PC-3 (cell line): Measurements from ENCODE around the gene ZCCHC7. TPM values are rescaled to one million over a fixed set of nuclear protein-coding genes. Genes with fewer than 3 reads are reported as not detected.

Source experiments
- ATAC-seq: fragments of 200-7000 bp; cut with Tn5 transposase; 2 replicates; pipeline ENCODE4 v1.9.1; 2020; ENCODE audit warnings: mild to moderate bottlenecking, moderate library complexity
- BruUV-seq: library from RNA; stranded (reverse); fragments of 400-500 nt; replicated peaks from 2 replicates; lab custom pipeline; 2021; lab: Mats Ljungman, UMichigan
- CTCF ChIA-PET: fragments of 300-600 bp; sonication (Branson Sonifier 250); formaldehyde crosslinking; loops from one replicate; lab custom pipeline; 2022; ENCODE audit warnings: antibody characterized with exemption; lab: Charles Lee
- POLR2A ChIA-PET: fragments of 300-600 bp; sonication (Branson Sonifier 250); formaldehyde crosslinking; loops from one replicate; lab custom pipeline; 2022; ENCODE audit warnings: antibody characterized with exemption; ENCODE audit not compliant: unreplicated experiment; lab: Charles Lee
- DNase-seq: peaks from one replicate; pipeline ENCODE4 v3.0.0-alpha.2; 2015
- H2AFZ ChIP-seq: fragments of 300-600 bp; sonication (generic); 2 replicates; pipeline ENCODE4 v1.6.0; 2016; ENCODE audit warnings: antibody characterized with exemption, low read length
- H3F3A ChIP-seq: fragments of 300-600 bp; sonication (generic); one replicate; pipeline ENCODE4 v1.6.0; 2017; ENCODE audit warnings: antibody characterized with exemption, low read length, control low read depth, mild to moderate bottlenecking; ENCODE audit not compliant: unreplicated experiment
- H3K27ac ChIP-seq: fragments of 300-600 bp; sonication (generic); 2 replicates; pipeline ENCODE4 v1.5.1; 2016; ENCODE audit warnings: mild to moderate bottlenecking, low read length
- H3K27me3 ChIP-seq: fragments of 300-600 bp; sonication (generic); 2 replicates; pipeline ENCODE4 v1.6.1; 2016; ENCODE audit warnings: low read length, mixed read lengths
- H3K36me3 ChIP-seq: fragments of 300-600 bp; sonication (generic); 2 replicates; pipeline ENCODE4 v1.6.1; 2016; ENCODE audit warnings: low read depth, mixed run types, low read length, mixed read lengths
- H3K4me1 ChIP-seq: fragments of 300-600 bp; sonication (generic); 2 replicates; pipeline ENCODE4 v1.5.1; 2016; ENCODE audit warnings: low read length; ENCODE audit not compliant: insufficient read depth
- H3K4me2 ChIP-seq: fragments of 300-600 bp; sonication (generic); 2 replicates; pipeline ENCODE4 v1.6.0; 2016; ENCODE audit warnings: low read length
- H3K4me3 ChIP-seq: fragments of 300-600 bp; sonication (generic); 2 replicates; pipeline ENCODE4 v1.5.1; 2016; ENCODE audit warnings: mild to moderate bottlenecking, low read length, mixed read lengths
- H3K79me2 ChIP-seq: fragments of 300-600 bp; sonication (generic); 2 replicates; pipeline ENCODE4 v1.6.1; 2017; ENCODE audit warnings: low read length, mixed read lengths
- H3K9ac ChIP-seq: fragments of 300-600 bp; sonication (generic); 2 replicates; pipeline ENCODE4 v1.6.0; 2016; ENCODE audit warnings: mild to moderate bottlenecking, low read length
- H3K9me2 ChIP-seq: fragments of 300-600 bp; sonication (generic); replicated peaks from 2 replicates; pipeline ENCODE4 v1.6.1; 2016; ENCODE audit warnings: mixed run types, low read length, mixed read lengths
- H3K9me3 ChIP-seq: fragments of 300-600 bp; sonication (generic); 2 replicates; pipeline ENCODE4 v1.6.1; 2016; ENCODE audit warnings: low read length, mixed read lengths
- H4K20me1 ChIP-seq: fragments of 300-600 bp; sonication (generic); 2 replicates; pipeline ENCODE4 v1.6.1; 2016; ENCODE audit warnings: low read length, mixed read lengths
- CTCF ChIP-seq: fragments of 300-600 bp; sonication (generic); conservative IDR thresholded peaks from 2 replicates; pipeline ENCODE4 v1.5.1; 2017; ENCODE audit warnings: antibody characterized with exemption, low read depth, mild to moderate bottlenecking, low read length
- EZH2 ChIP-seq: fragments of 300-600 bp; sonication (generic); IDR thresholded peaks from one replicate; pipeline ENCODE4 v1.6.1; 2017; ENCODE audit warnings: antibody characterized with exemption, mild to moderate bottlenecking, low read length; ENCODE audit not compliant: unreplicated experiment
- EZH2phosphoT487 ChIP-seq: fragments of 300-600 bp; sonication (generic); IDR thresholded peaks from 2 replicates; pipeline ENCODE4 v1.6.1; 2018; ENCODE audit warnings: mild to moderate bottlenecking, antibody characterized with exemption, low read length, borderline replicate concordance
- intact Hi-C: fragments of 100-400 bp; cut with micrococcal nuclease; formaldehyde crosslinking; loops from 2 replicates; pipeline ENCODE4 v1.9.0; 2023
- total RNA-seq: library from RNA; depleted of rRNA; stranded (reverse); fragments of >200 nt; gene quantifications from 2 replicates; pipeline ENCODE4 v1.2.3, GENCODE V29; 2014

Gene ZCCHC7
- total RNA-seq, 1 experiment from 2014 or later = 6.5 TPM

GRCh38 chr9:37149666-37150308 is 29.4 kb downstream of the ZCCHC7 start:
- POLR2A ChIA-PET = no interaction called here
- intact Hi-C loops = no loop called here
- Histone ChIP-seq H3K4me3 (no peak overlapping the region), H3K27ac (no peak overlapping the region), H3K36me3 (no peaks in the 10 kb centered on the region; the same call in 1 of the 2 replicates), H3K4me1 (no peaks in the 10 kb centered on the region), H3K9me2 (no peaks in the 10 kb centered on the region), H3K27me3 (no peaks in the 10 kb centered on the region), H3K9me3 (no peaks in the 10 kb centered on the region), H3K9ac (no peak overlapping the region), H3K4me2 (no peak overlapping the region), H3K79me2 (no peaks in the 10 kb centered on the region), H2AFZ (no peak overlapping the region), H4K20me1 (no peaks in the 10 kb centered on the region), H3F3A (no peaks in the 10 kb centered on the region)
- DNase-seq = no peak
- TF ChIP-seq EZH2 = no peak
- TF ChIP-seq CTCF = no peak
- no peak for TF ChIP-seq EZH2phosphoT487
- no peak for ATAC-seq
- CTCF ChIA-PET = no interaction called here
- BruUV-seq = no TSS peak

- TF ChIP-seq CTCF (no peak), EZH2phosphoT487 (no peak), EZH2 (no peak)
- H3F3A ChIP-seq = no peaks in the 10 kb centered on the region
- H3K4me2 ChIP-seq = no peak overlapping the region
- H3K4me3 ChIP-seq = no peak overlapping the region
- H3K4me1 ChIP-seq = no peaks in the 10 kb centered on the region
- H3K9ac ChIP-seq = no peak overlapping the region
- no peak overlapping the region for H3K27ac ChIP-seq
- ChIA-PET CTCF (no interaction called here), POLR2A (no interaction called here)
- DNase-seq (no peak), ATAC-seq (no peak)
- no peak overlapping the region for H2AFZ ChIP-seq
- intact Hi-C loops = no loop called here
- no peaks in the 10 kb centered on the region for H3K27me3 ChIP-seq
- BruUV-seq = no TSS peak
- no peaks in the 10 kb centered on the region for H3K79me2 ChIP-seq
- H3K9me3 ChIP-seq = no peaks in the 10 kb centered on the region
- H3K36me3 ChIP-seq = no peaks in the 10 kb centered on the region; the same call in 1 of the 2 replicates
- no peaks in the 10 kb centered on the region for H3K9me2 ChIP-seq
- no peaks in the 10 kb centered on the region for H4K20me1 ChIP-seq
These were observed 30.0 kb downstream of the ZCCHC7 start for GRCh38 chr9:37150415-37150814.

- no peaks in the 10 kb centered on the region; the same call in 1 of the 2 replicates for H3K36me3 ChIP-seq
- no peak for DNase-seq
- intact Hi-C loops = no loop called here
- H4K20me1 ChIP-seq = no peaks in the 10 kb centered on the region
- no peak overlapping the region for H3K4me2 ChIP-seq
- H3K9me2 ChIP-seq = no peaks in the 10 kb centered on the region
- no peaks in the 10 kb centered on the region for H3F3A ChIP-seq
- no peak overlapping the region for H3K4me3 ChIP-seq
- ATAC-seq = no peak
- no peaks in the 10 kb centered on the region for H3K27me3 ChIP-seq
- POLR2A ChIA-PET = no interaction called here
- peaks cover 4% of the 10 kb centered on the region for H3K4me1 ChIP-seq
- no peaks in the 10 kb centered on the region for H3K79me2 ChIP-seq
- TF ChIP-seq EZH2phosphoT487 (no peak), EZH2 (no peak), CTCF (no peak)
- no TSS peak for BruUV-seq
- no peak overlapping the region for H2AFZ ChIP-seq
- CTCF ChIA-PET = no interaction called here
- H3K27ac ChIP-seq = no peak overlapping the region
- H3K9ac ChIP-seq = no peak overlapping the region
- no peaks in the 10 kb centered on the region for H3K9me3 ChIP-seq
These were observed 31.4 kb downstream of the ZCCHC7 start for GRCh38 chr9:37151812-37152211.
